HFFc6 (cell line): ENCODE measurements around the gene DHH. TPM values are rescaled to one million over a fixed set of nuclear protein-coding genes. Genes with fewer than 3 reads are reported as not detected.
A peak's percentile ranks its signal among the peaks of the same experiment; 100 is the strongest.
"Not testable (repeated sequence)": the region's sequence is repeated elsewhere in the genome, so short reads cannot be mapped to it uniquely, and the experiment has no call there.

ENCODE experiments used
- DNase-seq: peaks from one replicate; pipeline ENCODE4 v3.0.0-alpha.2; 2018
- H3K27ac Mint-ChIP-seq: 2 replicates; pipeline ENCODE4 v1.8.0; 2020; ENCODE audit warnings: mild to moderate bottlenecking, mixed read lengths
- H3K27me3 Mint-ChIP-seq: 2 replicates; pipeline ENCODE4 v1.8.0; 2021; ENCODE audit warnings: mild to moderate bottlenecking, moderate library complexity, mixed read lengths; ENCODE audit not compliant: insufficient read depth
- H3K36me3 Mint-ChIP-seq: 2 replicates; pipeline ENCODE4 v1.8.0; 2021; ENCODE audit warnings: low read depth, mixed read lengths
- H3K4me1 Mint-ChIP-seq: 2 replicates; pipeline ENCODE4 v1.8.0; 2020; ENCODE audit warnings: low read depth, mixed read lengths
- H3K4me3 Mint-ChIP-seq: 2 replicates; pipeline ENCODE4 v1.8.0; 2020; ENCODE audit warnings: mild to moderate bottlenecking, moderate library complexity, mixed read lengths
- H3K9me3 Mint-ChIP-seq: 2 replicates; pipeline ENCODE4 v1.8.0; 2020; ENCODE audit warnings: mild to moderate bottlenecking, mixed read lengths
- long read RNA-seq: library from polyadenylated mRNA; unstranded; transcript quantifications from one replicate; pipeline ENCODE4 v2.0.0, GENCODE V29; 2019
- total RNA-seq, 6 experiments: library from RNA; stranded (reverse); fragmentation: NEBNext Ultra II Directional; extraction: Animal tissue kit (Norgen Biotek cat#: 25700); gene quantifications; 2 replicates in 1 of 6; 3 replicates in 5 of 6; pipeline ENCODE4 v1.2.3, GENCODE V29; 2021
- TF ChIP-seq, protein P1 (sequence below): fragments of 200-600 bp; sonication (generic); IDR thresholded peaks from 2 replicates; pipeline ENCODE4 v1.5.0; 2021; ENCODE audit warnings: antibody characterized with exemption, mild to moderate bottlenecking

The DHH gene
- total RNA-seq = under 1 TPM in 1 of 6 experiments, not detected in 5; 0.07 TPM
- long read RNA-seq = 0 reads

DNA sequence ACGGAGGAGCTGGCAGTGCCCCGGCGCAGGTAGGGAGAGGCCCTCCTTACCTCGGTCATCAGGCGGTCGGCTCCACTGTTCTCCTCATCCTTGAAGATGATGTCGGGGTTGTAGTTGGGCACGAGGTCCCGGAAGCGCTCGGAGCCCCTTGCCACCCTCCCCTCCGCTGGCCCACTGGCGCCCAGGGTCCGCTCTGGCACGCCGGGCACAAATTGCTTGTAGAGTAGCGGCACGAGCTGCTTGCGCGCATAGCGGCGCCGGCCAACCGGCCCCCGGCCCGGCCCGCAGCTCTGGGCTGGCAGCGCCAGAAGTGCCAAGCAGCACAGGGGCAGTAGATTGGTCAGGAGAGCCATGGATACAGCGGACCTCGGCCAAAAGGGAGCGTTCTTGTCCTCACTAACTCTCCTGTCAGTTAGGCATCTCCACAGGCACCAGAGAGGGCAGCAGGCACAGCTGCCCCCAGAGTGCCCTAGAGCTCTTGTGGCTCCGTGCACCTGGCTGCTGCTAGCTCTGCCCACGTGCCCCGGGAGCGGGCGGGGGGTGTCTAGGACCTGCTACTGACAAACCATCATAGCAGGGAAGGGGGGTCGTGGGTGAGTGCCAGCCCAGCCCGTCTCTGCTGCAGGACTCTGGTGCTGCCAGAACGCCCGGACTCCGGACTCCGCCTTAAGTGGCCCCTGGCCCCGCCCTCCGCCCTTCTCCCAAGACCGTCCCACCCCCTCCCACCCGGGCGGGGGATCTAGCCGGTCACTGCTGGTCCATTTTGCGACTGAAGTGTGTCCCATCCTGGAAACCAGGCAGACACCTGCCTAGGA lies at the start of gene DHH:
TSS of gene DHH (minus strand) at position 642 of the 815 bp plus-strand sequence. CDS start at position 353, 289 bp downstream.
- Mint-ChIP-seq H3K4me1 (peaks cover 33% of the 10 kb centered on the region), H3K27ac (no peak within 1 kb of the TSS), H3K4me3 (peak within 1 kb of the TSS; percentile 9; the same call in 1 of the 2 replicates), H3K9me3 (no peaks in the 10 kb centered on the region), H3K27me3 (peaks cover 17% of the 10 kb centered on the region), H3K36me3 (0 out of 2 replicates have a peak, but pooled peaks cover 5% of the 10 kb centered on the region)
- DNase-seq = no peak
- TF ChIP-seq, protein P1, sequence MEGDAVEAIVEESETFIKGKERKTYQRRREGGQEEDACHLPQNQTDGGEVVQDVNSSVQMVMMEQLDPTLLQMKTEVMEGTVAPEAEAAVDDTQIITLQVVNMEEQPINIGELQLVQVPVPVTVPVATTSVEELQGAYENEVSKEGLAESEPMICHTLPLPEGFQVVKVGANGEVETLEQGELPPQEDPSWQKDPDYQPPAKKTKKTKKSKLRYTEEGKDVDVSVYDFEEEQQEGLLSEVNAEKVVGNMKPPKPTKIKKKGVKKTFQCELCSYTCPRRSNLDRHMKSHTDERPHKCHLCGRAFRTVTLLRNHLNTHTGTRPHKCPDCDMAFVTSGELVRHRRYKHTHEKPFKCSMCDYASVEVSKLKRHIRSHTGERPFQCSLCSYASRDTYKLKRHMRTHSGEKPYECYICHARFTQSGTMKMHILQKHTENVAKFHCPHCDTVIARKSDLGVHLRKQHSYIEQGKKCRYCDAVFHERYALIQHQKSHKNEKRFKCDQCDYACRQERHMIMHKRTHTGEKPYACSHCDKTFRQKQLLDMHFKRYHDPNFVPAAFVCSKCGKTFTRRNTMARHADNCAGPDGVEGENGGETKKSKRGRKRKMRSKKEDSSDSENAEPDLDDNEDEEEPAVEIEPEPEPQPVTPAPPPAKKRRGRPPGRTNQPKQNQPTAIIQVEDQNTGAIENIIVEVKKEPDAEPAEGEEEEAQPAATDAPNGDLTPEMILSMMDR = no peak

DNA sequence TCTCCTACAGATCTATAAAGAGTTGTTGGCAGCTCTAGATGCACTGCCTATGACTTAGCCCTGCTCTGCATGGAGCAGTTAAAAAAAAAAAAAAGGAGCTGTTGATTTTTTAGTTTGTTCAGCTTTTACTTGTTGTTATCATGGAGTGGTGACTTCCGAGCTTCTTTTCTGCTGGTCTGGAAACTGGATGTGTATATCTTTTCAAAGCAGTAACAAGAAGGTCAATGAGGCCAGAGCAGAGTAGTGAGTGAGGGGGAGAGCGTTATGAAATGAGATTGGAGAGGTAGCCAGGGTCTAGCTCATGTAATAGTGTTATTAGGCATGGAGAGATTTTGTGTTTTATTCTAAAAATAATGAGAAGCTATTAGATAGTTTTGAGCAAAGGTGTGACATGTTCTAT lies 49.8 kb upstream of the DHH start:
- H3K9me3 Mint-ChIP-seq = no peaks in the 10 kb centered on the region
- no peak for DNase-seq

DNA sequence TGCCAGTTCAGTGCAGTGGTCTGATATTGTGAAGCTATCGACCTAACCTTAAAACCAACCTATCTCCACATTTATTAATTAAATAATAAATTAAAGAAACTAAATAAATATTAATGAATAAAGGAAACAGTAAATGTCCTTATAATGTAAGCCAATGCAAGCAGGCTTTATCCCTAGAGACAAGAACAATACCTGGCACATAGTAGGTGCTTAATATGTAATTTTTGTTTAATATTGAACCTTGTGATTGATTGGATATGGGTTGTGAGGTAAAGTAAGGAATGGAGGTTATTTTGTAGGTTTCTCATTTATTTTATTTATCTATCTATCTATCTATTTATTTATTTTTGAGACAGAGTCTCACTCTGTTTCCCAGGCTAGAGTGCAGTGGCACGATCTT lies 44.4 kb upstream of the DHH start:
- TF ChIP-seq, protein P1 = no peak
- Mint-ChIP-seq H3K27me3 (no peaks in the 10 kb centered on the region; the same call in 1 of the 2 replicates), H3K36me3 (no peaks in the 10 kb centered on the region), H3K9me3 (no peaks in the 10 kb centered on the region), H3K4me3 (no peak overlapping the region), H3K4me1 (no peaks in the 10 kb centered on the region), H3K27ac (no peak overlapping the region)
- no peak for DNase-seq

More for the DNA sequence above, 49.8 kb upstream of the DHH start:
- no peaks in the 10 kb centered on the region for H3K36me3 Mint-ChIP-seq
- no peaks in the 10 kb centered on the region for H3K4me1 Mint-ChIP-seq
- H3K27ac Mint-ChIP-seq = no peak overlapping the region
- no peaks in the 10 kb centered on the region for H3K27me3 Mint-ChIP-seq
- TF ChIP-seq, protein P1 = no peak
- no peak overlapping the region for H3K4me3 Mint-ChIP-seq

DNA sequence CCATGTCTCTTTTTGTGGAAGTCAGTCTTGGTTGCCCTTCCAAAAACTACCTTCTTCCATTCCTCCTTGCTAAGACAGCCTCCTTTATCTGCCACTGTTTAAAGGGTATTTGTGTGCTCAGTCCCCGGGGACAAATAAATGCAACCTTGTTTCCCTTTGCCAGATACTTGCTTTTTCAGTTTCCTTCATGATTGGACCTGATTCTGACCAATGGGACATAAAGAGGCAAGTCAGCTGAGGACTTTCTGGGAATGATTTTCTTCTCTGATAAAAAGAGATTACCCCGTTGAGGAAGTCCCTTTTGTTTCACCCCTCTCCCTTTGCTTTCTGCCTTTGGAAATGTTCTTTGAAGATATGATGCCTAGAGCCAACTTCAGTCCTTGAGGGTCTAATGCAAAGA lies 44.0 kb upstream of the DHH start:
- no peaks in the 10 kb centered on the region; the same call in 1 of the 2 replicates for H3K27me3 Mint-ChIP-seq
- TF ChIP-seq, protein P1 = no peak
- no peak overlapping the region for H3K4me3 Mint-ChIP-seq
- peaks cover 2% of the 10 kb centered on the region for H3K4me1 Mint-ChIP-seq
- H3K9me3 Mint-ChIP-seq = no peaks in the 10 kb centered on the region
- no peak overlapping the region for H3K27ac Mint-ChIP-seq
- H3K36me3 Mint-ChIP-seq = no peaks in the 10 kb centered on the region
- DNase-seq = no peak

DNA sequence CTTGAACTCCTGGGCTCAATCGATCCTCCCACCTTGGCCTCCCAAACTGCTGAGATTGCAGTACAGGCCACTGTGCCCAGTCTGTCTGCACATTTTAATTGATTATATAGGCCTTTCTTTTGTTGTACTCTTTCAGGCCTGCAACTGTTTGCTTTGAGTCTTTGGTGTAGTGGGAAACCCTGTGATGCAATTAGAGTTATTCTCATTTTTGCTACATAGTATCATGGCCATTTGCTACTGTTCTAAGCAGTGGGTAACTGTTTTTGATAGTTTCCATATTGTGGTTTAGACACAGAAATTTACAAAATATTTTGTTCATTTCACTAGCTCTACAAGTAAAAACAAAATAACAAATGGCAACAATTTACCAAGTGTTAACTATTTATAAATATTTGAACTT lies 42.9 kb upstream of the DHH start:
- Mint-ChIP-seq H3K27me3 (no peaks in the 10 kb centered on the region; the same call in 1 of the 2 replicates), H3K27ac (no peak overlapping the region), H3K9me3 (no peaks in the 10 kb centered on the region), H3K4me1 (peaks cover 13% of the 10 kb centered on the region), H3K36me3 (no peaks in the 10 kb centered on the region), H3K4me3 (no peak overlapping the region)
- TF ChIP-seq, protein P1 = no peak
- DNase-seq = no peak

DNA sequence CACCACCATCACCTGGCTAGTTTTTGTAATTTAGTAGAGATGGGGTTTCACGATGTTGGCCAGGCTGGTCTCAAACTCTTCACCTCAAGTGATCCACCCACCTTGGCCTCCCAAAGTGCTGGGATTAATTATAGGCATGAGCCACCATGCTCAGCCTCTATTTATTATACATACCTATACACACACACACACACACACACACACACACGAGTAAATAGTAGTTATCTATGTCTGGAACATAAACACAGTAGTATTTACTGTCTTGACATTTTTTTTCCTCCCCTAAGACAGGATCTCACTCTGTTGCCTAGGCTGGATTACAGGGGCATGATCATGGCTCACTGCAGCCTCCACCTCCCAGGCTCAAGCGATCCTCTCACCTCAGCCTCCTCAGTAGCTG lies 42.4 kb upstream of the DHH start:
- not testable (repeated sequence) for H3K27me3 Mint-ChIP-seq, H3K36me3 Mint-ChIP-seq, DNase-seq, H3K27ac Mint-ChIP-seq, H3K4me3 Mint-ChIP-seq, H3K9me3 Mint-ChIP-seq
- H3K4me1 Mint-ChIP-seq = peaks cover 18% of the 10 kb centered on the region
